Measurements from ENCODE around the gene SPEM3.
A peak's percentile ranks its signal among the peaks of the same experiment; 100 is the strongest.

Gene SPEM3

DNA sequence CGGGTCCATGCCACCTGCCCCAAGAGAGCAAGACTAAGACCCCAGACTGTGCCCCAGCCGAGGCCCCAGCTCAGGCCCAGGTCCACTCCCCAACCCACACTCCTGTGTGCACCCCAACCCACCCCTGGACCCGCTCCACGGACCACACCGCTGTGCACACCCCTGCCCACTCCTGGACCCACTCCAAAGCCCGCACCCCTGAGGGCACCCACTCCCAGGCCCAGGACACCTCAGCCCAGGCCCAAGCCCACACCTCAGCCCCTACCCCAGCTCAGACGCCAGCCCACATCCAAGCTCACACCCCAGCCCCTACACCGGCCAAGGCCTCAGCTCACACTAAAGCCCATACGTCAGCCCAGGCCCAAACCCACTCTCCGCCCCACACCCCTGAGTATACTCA is 1.1 kb downstream of the SPEM3 start:
- TF ChIP-seq ZBTB7A (IDR thresholded peaks at IDR 0.05; ENCODE audit: low read depth) (no peak), TAF1 (IDR thresholded peaks at IDR 0.05; ENCODE audit: low read depth) (no peak), RAD21 (IDR thresholded peaks at IDR 0.05; ENCODE audit: low read depth) (no peak), EP300 (IDR thresholded peaks at IDR 0.05; ENCODE audit: borderline replicate concordance) (no peak), TCF12 (IDR thresholded peaks at IDR 0.05; ENCODE audit: low read depth) (no peak), CREB1 (IDR thresholded peaks at IDR 0.05; ENCODE audit: low read depth) (no peak), TEAD4 (IDR thresholded peaks at IDR 0.05) (no peak), NFIC (IDR thresholded peaks at IDR 0.05) (no peak)

DNA sequence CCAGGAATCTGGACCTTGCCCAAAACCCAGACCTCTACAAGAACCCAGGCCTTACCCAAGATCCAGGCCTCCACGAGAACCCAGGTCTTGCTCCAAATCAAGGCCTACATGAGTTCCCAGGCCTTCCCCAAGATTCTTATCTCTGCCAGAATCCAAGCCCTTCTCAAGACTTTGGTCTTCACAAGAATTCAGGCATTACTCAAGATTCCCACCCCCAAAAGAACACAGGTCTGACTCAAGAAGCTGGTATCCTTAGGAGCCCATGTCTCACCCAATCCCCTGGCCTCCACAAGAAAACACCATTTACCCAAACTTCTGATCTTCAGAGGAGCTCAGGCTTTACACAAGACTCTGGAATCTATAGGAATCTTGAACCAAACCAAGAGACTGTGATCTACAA is 2.6 kb downstream of the SPEM3 start:
- TF ChIP-seq, protein P1, sequence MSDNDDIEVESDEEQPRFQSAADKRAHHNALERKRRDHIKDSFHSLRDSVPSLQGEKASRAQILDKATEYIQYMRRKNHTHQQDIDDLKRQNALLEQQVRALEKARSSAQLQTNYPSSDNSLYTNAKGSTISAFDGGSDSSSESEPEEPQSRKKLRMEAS (IDR thresholded peaks at IDR 0.05): no peak
- TF ChIP-seq TCF12 (IDR thresholded peaks at IDR 0.05; ENCODE audit: low read depth) (no peak), ZBTB7A (IDR thresholded peaks at IDR 0.05; ENCODE audit: low read depth) (no peak), EGR1 (IDR thresholded peaks at IDR 0.05) (no peak), REST (IDR thresholded peaks at IDR 0.05; ENCODE audit: low read depth) (no peak), CREB1 (IDR thresholded peaks at IDR 0.05; ENCODE audit: low read depth) (no peak), CEBPB (IDR thresholded peaks at IDR 0.05) (no peak), FOXM1 (IDR thresholded peaks at IDR 0.05; ENCODE audit: borderline replicate concordance, low read depth) (no peak), RAD21 (IDR thresholded peaks at IDR 0.05; ENCODE audit: low read depth) (no peak), TAF1 (IDR thresholded peaks at IDR 0.05; ENCODE audit: low read depth) (no peak), EP300 (IDR thresholded peaks at IDR 0.05; ENCODE audit: borderline replicate concordance) (no peak), YY1 (IDR thresholded peaks at IDR 0.05; ENCODE audit: low read depth) (no peak), TEAD4 (IDR thresholded peaks at IDR 0.05) (no peak), NFIC (IDR thresholded peaks at IDR 0.05) (no peak)
- TF ChIP-seq, protein P2, sequence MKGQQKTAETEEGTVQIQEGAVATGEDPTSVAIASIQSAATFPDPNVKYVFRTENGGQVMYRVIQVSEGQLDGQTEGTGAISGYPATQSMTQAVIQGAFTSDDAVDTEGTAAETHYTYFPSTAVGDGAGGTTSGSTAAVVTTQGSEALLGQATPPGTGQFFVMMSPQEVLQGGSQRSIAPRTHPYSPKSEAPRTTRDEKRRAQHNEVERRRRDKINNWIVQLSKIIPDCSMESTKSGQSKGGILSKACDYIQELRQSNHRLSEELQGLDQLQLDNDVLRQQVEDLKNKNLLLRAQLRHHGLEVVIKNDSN (IDR thresholded peaks at IDR 0.05): no peak

GRCh38 chr17:7432296-7432695 is 3.6 kb downstream of the SPEM3 start:
- TF ChIP-seq YY1 (IDR thresholded peaks at IDR 0.05; ENCODE audit: low read depth) (no peak), NFIC (IDR thresholded peaks at IDR 0.05) (no peak)
- TF ChIP-seq, protein P2 (IDR thresholded peaks at IDR 0.05): no peak

GRCh38 chr17:7435676-7436555 is 7.3 kb downstream of the SPEM3 start:
- TF ChIP-seq FOXM1 (IDR thresholded peaks at IDR 0.05; ENCODE audit: borderline replicate concordance, low read depth) (no peak), TEAD4 (IDR thresholded peaks at IDR 0.05) (peak; percentile 1; the same call in 1 of the 2 replicates), TAF1 (IDR thresholded peaks at IDR 0.05; ENCODE audit: low read depth) (no peak), CEBPB (IDR thresholded peaks at IDR 0.05) (no peak), YY1 (IDR thresholded peaks at IDR 0.05; ENCODE audit: low read depth) (no peak), EP300 (IDR thresholded peaks at IDR 0.05; ENCODE audit: borderline replicate concordance) (no peak), NFIC (IDR thresholded peaks at IDR 0.05) (no peak), CREB1 (IDR thresholded peaks at IDR 0.05; ENCODE audit: low read depth) (no peak), ZBTB7A (IDR thresholded peaks at IDR 0.05; ENCODE audit: low read depth) (no peak; the same call in none of the 2 replicates), TCF12 (IDR thresholded peaks at IDR 0.05; ENCODE audit: low read depth) (no peak)
- TF ChIP-seq, protein P1 (IDR thresholded peaks at IDR 0.05): peak; percentile 13; the same call in 1 of the 2 replicates
- TF ChIP-seq, protein P2 (IDR thresholded peaks at IDR 0.05): no peak

- TF ChIP-seq TAF1 (IDR thresholded peaks at IDR 0.05; ENCODE audit: low read depth) (no peak), EGR1 (IDR thresholded peaks at IDR 0.05) (no peak), ZBTB7A (IDR thresholded peaks at IDR 0.05; ENCODE audit: low read depth) (no peak), RAD21 (IDR thresholded peaks at IDR 0.05; ENCODE audit: low read depth) (no peak), NFIC (IDR thresholded peaks at IDR 0.05) (no peak), FOXM1 (IDR thresholded peaks at IDR 0.05; ENCODE audit: borderline replicate concordance, low read depth) (no peak), CREB1 (IDR thresholded peaks at IDR 0.05; ENCODE audit: low read depth) (no peak), REST (IDR thresholded peaks at IDR 0.05; ENCODE audit: low read depth) (no peak)
- TF ChIP-seq, protein P2 (IDR thresholded peaks at IDR 0.05): no peak
- TF ChIP-seq, protein P1 (IDR thresholded peaks at IDR 0.05): no peak
These were observed 8.1 kb downstream of the SPEM3 start for GRCh38 chr17:7436556-7437368.
